HEK293 (cell line): ENCODE data around the gene RAE1.

Experiments used
- CTCF ChIA-PET: fragments of 350-600 bp; formaldehyde crosslinking; extraction: SDS; loops from one replicate; lab custom pipeline; 2021; ENCODE audit warnings: antibody characterized with exemption; lab: Yijun Ruan, JAX
- POLR2A ChIA-PET: fragments of 300-600 bp; formaldehyde crosslinking; extraction: SDS; loops from one replicate; lab custom pipeline; 2020; ENCODE audit warnings: antibody characterized with exemption, inconsistent platforms; lab: Yijun Ruan, JAX
- H3K27ac ChIP-seq: fragments of 200-500 bp; sonication (Bioruptor generic); 2 replicates; pipeline ENCODE4 v1.5.1; 2014; ENCODE audit warnings: low read depth, low read length, control low read depth, inconsistent platforms; ENCODE audit errors: extremely low read depth
- H3K36me3 ChIP-seq, 2 experiments: fragments of 200-500 bp in 1 of 2; sonication (Bioruptor generic) in 1 of 2; 1 replicate in 1 of 2; 2 replicates in 1 of 2; pipeline ENCODE4 v1.5.1; 2014 to 2017; ENCODE audit warnings: inconsistent platforms in 2 of 2, low read length in 2 of 2; ENCODE audit not compliant: control insufficient read depth in 2 of 2, insufficient read depth in 1 of 2
- H3K4me1 ChIP-seq: fragments of 200-500 bp; sonication (Bioruptor generic); 2 replicates; pipeline ENCODE4 v1.5.1; 2014; ENCODE audit warnings: mild to moderate bottlenecking, low read length, inconsistent platforms; ENCODE audit not compliant: control insufficient read depth, insufficient read depth
- H3K4me3 ChIP-seq: 2 replicates; pipeline ENCODE4 v1.5.1; 2011; ENCODE audit warnings: low read depth, mild to moderate bottlenecking, control low read depth, low read length, moderate library complexity
- H3K9me3 ChIP-seq: fragments of 200-500 bp; sonication (Bioruptor generic); 2 replicates; pipeline ENCODE4 v1.5.1; 2014; ENCODE audit warnings: low read depth, low read length, inconsistent platforms; ENCODE audit not compliant: control insufficient read depth, insufficient read depth
- HIC1 ChIP-seq: fragments of 450-650 bp; formaldehyde crosslinking; IDR thresholded peaks from 2 replicates; pipeline ENCODE4 v1.5.1; 2016; ENCODE audit warnings: missing biosample characterization, missing genetic modification characterization
- KLF10 ChIP-seq: fragments of 450-650 bp; IDR thresholded peaks from 2 replicates; pipeline ENCODE4 v1.5.1; 2018; ENCODE audit warnings: missing biosample characterization, mild to moderate bottlenecking, missing genetic modification characterization
- OSR2 ChIP-seq: fragments of 450-650 bp; formaldehyde crosslinking; IDR thresholded peaks from 2 replicates; pipeline ENCODE4 v1.5.1; 2016; ENCODE audit warnings: missing biosample characterization, missing genetic modification characterization
- PRDM6 ChIP-seq: fragments of 450-650 bp; formaldehyde crosslinking; IDR thresholded peaks from 2 replicates; pipeline ENCODE4 v1.5.1; 2017; ENCODE audit warnings: missing biosample characterization, missing genetic modification characterization
- REST ChIP-seq: fragments of 450-650 bp; formaldehyde crosslinking; IDR thresholded peaks from 2 replicates; pipeline ENCODE4 v1.5.1; 2016; ENCODE audit warnings: missing biosample characterization, missing genetic modification characterization
- TCF7L2 ChIP-seq: IDR thresholded peaks from 2 replicates; pipeline ENCODE4 v1.6.1; 2011; ENCODE audit warnings: low read depth, mild to moderate bottlenecking, inconsistent platforms, low read length, moderate library complexity, borderline replicate concordance
- WT1 ChIP-seq: fragments of 450-650 bp; formaldehyde crosslinking; IDR thresholded peaks from 2 replicates; pipeline ENCODE4 v1.5.1; 2016; ENCODE audit warnings: missing biosample characterization, missing genetic modification characterization
- YY1 ChIP-seq: fragments of 450-650 bp; formaldehyde crosslinking; IDR thresholded peaks from 2 replicates; pipeline ENCODE4 v1.5.1; 2018; ENCODE audit warnings: missing biosample characterization, missing genetic modification characterization
- ZBTB49 ChIP-seq: fragments of 450-650 bp; formaldehyde crosslinking; IDR thresholded peaks from 2 replicates; pipeline ENCODE4 v1.5.1; 2016; ENCODE audit warnings: missing biosample characterization, missing genetic modification characterization, low read depth
- ZNF174 ChIP-seq: fragments of 450-650 bp; formaldehyde crosslinking; IDR thresholded peaks from 2 replicates; pipeline ENCODE4 v1.5.0; 2017; ENCODE audit warnings: missing biosample characterization, mild to moderate bottlenecking, missing genetic modification characterization
- ZNF223 ChIP-seq: fragments of 450-650 bp; formaldehyde crosslinking; IDR thresholded peaks from 2 replicates; pipeline ENCODE4 v1.5.1; 2016; ENCODE audit warnings: missing biosample characterization, missing genetic modification characterization
- ZNF274 ChIP-seq, 2 experiments: fragments of 200-500 bp in 1 of 2; fragments of 450-650 bp in 1 of 2; sonication (Bioruptor generic) in 1 of 2; formaldehyde crosslinking in 1 of 2; IDR thresholded peaks; 2 replicates each; pipeline versions ENCODE4 v1.5.1 to v1.6.1; 2014 to 2016; ENCODE audit warnings: borderline replicate concordance in 1 of 2, inconsistent platforms in 1 of 2, low read length in 1 of 2, missing biosample characterization in 1 of 2, missing genetic modification characterization in 1 of 2
- ZNF654 ChIP-seq: fragments of 450-650 bp; formaldehyde crosslinking; IDR thresholded peaks from 2 replicates; pipeline ENCODE4 v1.5.1; 2016; ENCODE audit warnings: low read depth, missing biosample characterization, missing genetic modification characterization
- ZNF660 ChIP-seq: fragments of 450-650 bp; IDR thresholded peaks from 2 replicates; pipeline ENCODE4 v1.5.1; 2018; ENCODE audit warnings: missing biosample characterization, mild to moderate bottlenecking, missing genetic modification characterization
- ZNF677 ChIP-seq: fragments of 450-650 bp; IDR thresholded peaks from 2 replicates; pipeline ENCODE4 v1.5.0; 2018; ENCODE audit warnings: missing biosample characterization, mild to moderate bottlenecking, missing genetic modification characterization, moderate library complexity
- ZNF785 ChIP-seq: fragments of 450-650 bp; formaldehyde crosslinking; IDR thresholded peaks from 2 replicates; pipeline ENCODE4 v1.5.1; 2016; ENCODE audit warnings: missing biosample characterization, missing genetic modification characterization
- ZNF792 ChIP-seq: fragments of 450-650 bp; formaldehyde crosslinking; IDR thresholded peaks from 2 replicates; pipeline ENCODE4 v1.5.1; 2016; ENCODE audit warnings: missing biosample characterization, missing genetic modification characterization
- ZNF843 ChIP-seq: fragments of 450-650 bp; formaldehyde crosslinking; IDR thresholded peaks from 2 replicates; pipeline ENCODE4 v1.5.1; 2016; ENCODE audit warnings: missing biosample characterization, missing genetic modification characterization

The RAE1 gene

GRCh38 chr20:57332105-57333089 is 18.7 kb upstream of the RAE1 start:
- TF ChIP-seq ZNF792 (tag by site-specific recombination) (no peak), ZNF223 (no peak), ZNF677 (tag by site-specific recombination) (no peak), YY1 (tag by site-specific recombination) (no peak), ZNF274 (IDR thresholded peaks at IDR 0.05; ENCODE audit: low read length) (no peak), ZNF274 (tag by site-specific recombination; IDR thresholded peaks at IDR 0.05; ENCODE audit: borderline replicate concordance) (no peak), ZNF654 (tag by site-specific recombination) (peak; percentile 24; the same call in 1 of the 2 replicates), ZBTB49 (tag by site-specific recombination) (no peak)
- TF ChIP-seq, all 188 proteins: peak for 1
- Histone ChIP-seq H3K27ac (no peak overlapping the region), H3K4me1 (no peaks in the 10 kb centered on the region), H3K4me3 (no peak overlapping the region), H3K36me3 (no peaks in the 10 kb centered on the region), H3K9me3 (no peaks in the 10 kb centered on the region)
- ChIA-PET POLR2A (interaction anchor here (1.2 kb wide), 1 partner anchor 240 kb away, joined by 3 read pairs; no protein-coding TSS in a partner anchor), CTCF (interaction anchor here (0.6 to 8.9 kb wide), 20 partner anchors 8 to 939 kb away, joined by 3 to 88 read pairs (median 4); no protein-coding TSS in a partner anchor)

- CTCF ChIA-PET, result interaction anchor here (0.8 to 8.9 kb wide), 5 partner anchors 10 to 244 kb away, joined by 3 to 88 read pairs (median 4); no protein-coding TSS in a partner anchor
Observed at GRCh38 chr20:57335392-57335791, 15.7 kb upstream of the RAE1 start.

GRCh38 chr20:57341663-57342062 is 9.4 kb upstream of the RAE1 start:
- Histone ChIP-seq H3K36me3 (no peaks in the 10 kb centered on the region), H3K4me1 (no peaks in the 10 kb centered on the region), H3K9me3 (no peaks in the 10 kb centered on the region), H3K27ac (no peak overlapping the region), H3K4me3 (no peak overlapping the region)
- POLR2A ChIA-PET, result no interaction called here
- CTCF ChIA-PET, result interaction anchor here (2.7 to 11.9 kb wide), 2 partner anchors 9 to 249 kb away, joined by 10 to 165 read pairs; no protein-coding TSS in a partner anchor
- TF ChIP-seq OSR2, result peak; percentile 95
- no peak for TF ChIP-seq ZNF785
- no peak for TF ChIP-seq REST (tag by site-specific recombination)
- TF ChIP-seq PRDM6, result peak; percentile 78
- peak; percentile 44; the same call in 1 of the 2 replicates for TF ChIP-seq KLF10 (tag by site-specific recombination)
- TF ChIP-seq TCF7L2, result peak; percentile 63; the same call in 1 of the 2 replicates
- TF ChIP-seq HIC1 (tag by site-specific recombination), result peak; percentile 77
- peak; percentile 2; the same call in 1 of the 2 replicates for TF ChIP-seq ZNF654 (tag by site-specific recombination)
- peak; percentile 13; the same call in 1 of the 2 replicates for TF ChIP-seq WT1 (tag by site-specific recombination)
- peak; percentile 41; the same call in 1 of the 2 replicates for TF ChIP-seq ZNF843 (tag by site-specific recombination)

More at GRCh38 chr20:57335392-57335791, 15.7 kb upstream of the RAE1 start:
- no peak overlapping the region for H3K4me3 ChIP-seq
- POLR2A ChIA-PET, result no interaction called here
- no peak overlapping the region for H3K27ac ChIP-seq
- H3K36me3 ChIP-seq, result no peaks in the 10 kb centered on the region
- no peaks in the 10 kb centered on the region for H3K9me3 ChIP-seq
- H3K4me1 ChIP-seq, result no peaks in the 10 kb centered on the region
- TF ChIP-seq ZNF660 (tag by site-specific recombination) (no peak), ZNF174 (tag by site-specific recombination) (no peak), ZNF654 (tag by site-specific recombination) (peak; percentile 32)
